Colon (tissue), 2 donors: ENCODE measurements around the gene NLE1.
"Not testable (repeated sequence)": the region's sequence is repeated elsewhere in the genome, so short reads cannot be mapped to it uniquely, and the experiment has no call there.

ENCODE experiments used
- FAIRE-seq: peaks from 2 replicates; lab custom pipeline; 2012; peaks lifted over from hg19 to GRCh38; lab: Jason Lieb, UNC
- donor health status: control.
- donor health status: control.

NLE1 gene

GRCh38 chr17:35161281-35161761 lies 19.2 kb upstream of the NLE1 start:
- no peak for FAIRE-seq

- no peak for FAIRE-seq
Measured at GRCh38 chr17:35160354-35161201, 18.5 kb upstream of the NLE1 start.

- no peak for FAIRE-seq
Measured at GRCh38 chr17:35159940-35160339, 17.8 kb upstream of the NLE1 start.

DNA sequence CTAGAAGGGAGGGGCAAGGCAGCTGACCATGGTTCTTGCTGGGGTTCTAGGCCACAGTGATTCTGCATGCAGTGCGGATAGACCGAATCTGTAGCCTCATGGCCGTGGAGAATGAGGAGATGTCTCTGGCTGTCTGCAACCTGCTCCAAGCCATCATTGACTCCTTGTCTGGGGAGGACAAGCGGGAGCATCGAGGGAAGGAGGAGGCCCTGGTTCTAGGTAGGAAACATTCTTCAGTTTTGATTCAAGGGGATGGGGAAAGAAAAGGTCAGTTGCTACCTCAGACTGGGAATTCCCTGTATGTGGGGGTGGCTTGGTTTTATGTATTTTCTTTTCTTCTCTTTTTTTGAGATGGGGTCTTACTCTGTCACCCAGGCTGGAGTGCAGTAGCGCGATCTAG lies 13.1 kb upstream of the NLE1 start:
- no peak for FAIRE-seq

DNA sequence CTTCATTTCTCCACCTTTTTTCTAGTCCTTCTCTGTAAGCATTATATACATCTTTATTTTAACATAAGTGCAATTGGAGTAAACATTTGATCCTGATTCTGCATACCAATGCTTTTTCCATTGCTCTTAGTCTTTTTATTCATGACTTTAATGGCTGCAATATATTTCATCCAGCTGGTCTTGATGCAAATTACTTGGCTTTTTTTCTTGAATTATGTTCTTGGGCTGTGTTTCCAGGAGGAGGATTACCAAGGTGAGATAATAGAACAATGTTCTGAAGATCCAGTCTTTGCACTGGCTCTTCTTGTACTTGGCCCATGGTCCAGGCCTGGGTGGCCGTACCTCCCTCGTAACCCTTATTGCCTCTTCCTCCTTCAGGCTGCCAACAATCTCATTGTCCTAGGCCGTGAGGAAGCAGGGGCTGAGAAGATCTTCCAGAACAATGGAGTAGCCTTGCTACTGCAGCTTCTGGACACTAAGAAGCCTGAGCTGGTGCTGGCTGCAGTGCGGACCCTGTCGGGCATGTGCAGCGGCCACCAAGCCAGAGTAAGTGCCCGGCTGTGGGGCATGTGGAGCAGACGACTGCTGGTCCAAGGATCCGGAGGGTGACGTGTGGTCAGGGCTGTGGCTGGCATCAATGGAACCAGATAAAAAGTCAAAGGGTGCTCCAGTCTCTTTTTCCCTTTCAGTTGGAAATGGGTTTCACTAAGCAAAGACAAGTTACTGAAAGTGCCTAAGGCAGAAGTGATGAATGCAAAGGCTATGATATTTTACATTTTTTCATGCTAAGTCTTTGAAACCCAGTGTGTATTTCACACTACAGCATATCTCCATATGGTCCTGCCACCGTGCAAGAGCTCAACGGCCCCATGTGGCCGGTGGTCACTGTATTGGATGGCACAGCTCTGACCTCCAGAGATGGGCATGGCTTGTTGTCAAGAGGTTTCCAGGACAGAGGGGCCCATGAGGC lies 12.4 kb upstream of the NLE1 start:
- FAIRE-seq = no peak

DNA sequence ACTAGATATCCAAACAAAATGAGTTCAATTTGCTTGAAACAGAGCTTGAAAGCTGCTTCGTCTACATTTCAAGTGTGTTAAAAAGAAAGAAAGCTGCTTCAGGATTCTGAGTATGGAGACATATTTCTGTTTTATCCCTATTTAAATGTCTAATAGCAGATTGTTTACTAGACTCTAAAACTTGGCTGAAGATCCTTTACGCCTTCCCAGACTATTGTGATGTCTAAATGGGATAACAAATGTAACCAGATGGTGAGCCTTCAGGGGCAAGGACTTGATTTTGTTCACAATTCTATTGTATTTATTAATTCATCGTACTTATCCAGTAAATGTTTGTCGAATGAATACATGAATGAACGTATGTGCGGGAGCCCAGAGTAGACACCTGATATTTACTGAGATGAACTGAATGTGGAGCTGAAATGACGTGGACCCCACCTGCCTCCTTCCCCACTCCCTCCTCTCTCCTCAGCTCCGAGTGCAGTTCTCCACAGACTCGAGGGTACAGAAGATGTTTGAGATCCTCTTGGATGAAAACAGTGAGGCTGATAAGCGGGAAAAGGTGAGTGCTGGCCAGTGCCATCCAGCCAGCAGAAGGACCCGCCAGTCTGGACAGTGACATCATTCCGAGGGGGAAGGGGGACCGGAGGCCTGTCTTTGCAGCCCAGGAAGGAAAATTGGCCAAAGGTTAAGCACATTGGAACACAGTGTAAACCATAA lies 10.5 kb upstream of the NLE1 start:
- FAIRE-seq = no peak

DNA sequence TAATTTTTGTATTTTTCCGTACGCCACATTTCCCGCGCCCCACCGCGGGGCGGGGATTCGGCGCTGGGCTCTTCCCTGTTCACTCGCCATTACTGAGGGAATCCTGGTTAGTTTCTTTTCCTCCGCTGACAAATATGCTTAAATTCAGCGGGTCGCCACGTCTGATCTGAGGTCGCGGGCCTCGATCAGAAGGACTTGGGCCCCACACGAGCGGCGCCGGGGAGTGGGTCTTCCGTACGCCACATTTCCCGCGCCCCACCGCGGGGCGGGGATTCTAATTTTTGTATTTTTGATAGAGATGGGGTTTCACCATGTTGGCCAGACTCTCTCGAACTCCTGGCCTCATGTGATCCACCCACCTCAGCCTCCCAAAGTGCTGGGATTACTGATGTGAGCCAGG lies 9.0 kb upstream of the NLE1 start:
- not testable (repeated sequence) for FAIRE-seq

DNA sequence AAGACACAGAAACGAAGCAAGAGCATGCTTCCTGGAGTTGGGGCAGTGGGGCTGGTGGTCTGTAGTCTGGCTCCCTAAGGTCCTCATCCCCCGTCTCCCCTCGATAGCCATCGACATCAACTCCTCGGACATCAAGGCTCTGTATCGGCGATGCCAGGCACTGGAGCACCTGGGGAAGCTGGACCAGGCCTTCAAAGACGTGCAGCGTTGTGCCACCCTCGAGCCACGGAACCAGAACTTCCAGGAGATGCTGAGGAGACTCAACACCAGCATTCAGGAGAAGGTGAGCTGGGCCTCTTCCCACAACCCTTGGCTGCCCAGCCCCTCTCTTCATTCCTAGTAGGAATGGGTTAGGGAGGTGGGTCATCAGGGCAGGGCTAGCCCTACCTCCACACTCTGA lies 7.8 kb upstream of the NLE1 start:
- no peak for FAIRE-seq

DNA sequence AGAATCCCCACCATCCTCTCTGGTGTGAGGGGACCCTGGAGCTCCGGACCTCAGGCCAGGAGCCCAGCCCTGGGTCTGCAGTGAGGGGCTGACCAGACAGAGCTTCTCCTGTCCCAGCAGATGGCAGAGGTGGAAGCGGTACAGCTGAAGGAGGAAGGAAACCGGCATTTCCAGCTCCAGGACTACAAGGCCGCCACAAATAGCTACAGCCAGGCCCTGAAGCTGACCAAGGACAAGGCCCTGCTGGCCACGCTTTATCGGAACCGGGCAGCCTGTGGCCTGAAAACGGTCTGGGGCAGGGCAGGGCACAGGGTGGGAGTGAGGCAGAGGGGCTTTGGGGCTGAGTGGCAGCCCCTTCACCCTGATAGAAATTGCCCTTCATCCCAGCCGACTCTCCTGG lies 6.0 kb upstream of the NLE1 start:
- FAIRE-seq = no peak

GRCh38 chr17:35147375-35147905 lies 5.3 kb upstream of the NLE1 start, which contains the start of gene UNC45B:
TSS of gene UNC45B (plus strand) at chr17:35147817. CDS start at chr17:35148264, 447 bp downstream.
- FAIRE-seq = no peak

DNA sequence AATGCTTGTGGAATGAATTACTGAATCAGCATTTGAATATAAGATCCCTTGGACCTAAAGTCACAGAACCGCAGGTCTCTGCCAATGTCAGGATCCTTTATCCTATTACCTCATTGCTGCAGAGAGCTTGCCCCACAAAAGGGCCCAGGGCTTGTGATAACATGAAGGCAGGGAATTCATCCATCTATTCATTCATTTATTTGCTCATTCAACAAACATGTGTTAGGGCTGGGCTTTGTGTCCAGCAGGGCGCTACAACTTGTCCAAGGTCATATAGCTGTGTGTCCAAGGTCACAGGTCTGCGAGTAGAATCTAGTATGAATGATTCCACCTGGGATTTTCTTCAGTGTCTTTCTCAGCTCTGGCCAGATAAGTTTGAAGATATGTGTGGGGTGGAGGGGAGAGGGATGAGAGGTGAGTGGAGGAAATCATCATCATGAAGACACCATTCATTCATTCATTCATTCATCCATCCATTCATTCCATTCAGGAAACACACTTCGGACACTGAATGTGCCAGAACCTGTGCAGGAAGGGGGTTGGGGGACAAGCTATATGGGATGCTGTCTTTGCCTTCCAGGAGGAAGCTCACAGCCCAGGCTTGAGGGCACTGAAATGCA lies 4.2 kb upstream of the NLE1 start:
- FAIRE-seq = no peak

DNA sequence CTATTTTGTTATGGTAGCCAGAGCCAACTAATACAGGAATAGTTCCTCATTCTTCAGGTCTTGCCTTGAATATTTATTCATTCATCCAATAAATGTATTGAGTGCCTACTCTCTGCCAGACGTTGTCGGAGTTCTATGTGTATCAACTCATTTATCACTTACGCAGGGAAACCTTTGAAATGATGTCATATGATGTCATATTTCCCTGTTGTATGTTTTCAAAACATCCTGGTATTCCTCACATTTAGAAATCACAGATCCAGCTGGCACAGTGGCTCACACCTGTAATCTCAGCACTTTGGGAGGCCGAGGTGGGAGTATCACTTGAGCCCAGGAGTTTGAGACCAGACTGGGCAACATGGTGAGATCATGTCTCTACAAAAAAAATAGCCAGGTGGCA lies 2.7 kb upstream of the NLE1 start:
- no peak for FAIRE-seq

GRCh38 chr17:35142467-35142796 lies 329 bp upstream of the NLE1 start:
- FAIRE-seq = no peak

- FAIRE-seq = no peak
Measured at GRCh38 chr17:35138218-35138617, 3.9 kb downstream of the NLE1 start.

- FAIRE-seq = no peak
Measured at GRCh38 chr17:35135322-35135721, 6.8 kb downstream of the NLE1 start.

- FAIRE-seq = no peak
Measured at GRCh38 chr17:35132816-35133550, 9.1 kb downstream of the NLE1 start.

DNA sequence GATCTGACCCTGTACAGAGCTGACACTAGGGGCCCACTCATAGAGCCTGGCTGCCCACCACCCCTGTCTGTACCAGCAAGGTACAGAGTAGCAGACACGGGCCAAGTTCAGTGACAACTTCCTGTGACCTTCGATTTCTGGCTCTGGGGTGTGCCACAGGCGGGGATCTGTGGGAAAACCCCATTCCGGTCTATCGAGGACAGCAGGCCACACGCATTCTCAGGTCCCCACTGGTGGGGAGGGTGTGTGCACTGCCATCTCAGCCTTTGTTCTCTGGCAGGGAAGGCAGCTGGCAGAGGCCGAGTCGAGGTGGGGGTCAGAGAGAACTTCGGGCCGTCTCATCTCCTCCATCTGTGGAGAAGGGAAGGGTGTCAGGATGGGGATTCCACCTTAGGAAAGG lies 10.0 kb downstream of the NLE1 start:
- no peak for FAIRE-seq

- no peak for FAIRE-seq
Measured at GRCh38 chr17:35130392-35130791, 11.7 kb downstream of the NLE1 start.

GRCh38 chr17:35129973-35130351 lies 12.1 kb downstream of the NLE1 start:
- no peak for FAIRE-seq

GRCh38 chr17:35129154-35129972 lies 12.7 kb downstream of the NLE1 start:
- no peak for FAIRE-seq
